HepG2 (cell line): ENCODE results near the gene CTRL. TPM values are rescaled to one million over a fixed set of nuclear protein-coding genes. Genes with fewer than 3 reads are reported as not detected.
A peak's percentile ranks its signal among the peaks of the same experiment; 100 is the strongest.

Experiments used
- AGO2 ChIP-seq: fragments of 200-400 bp; formaldehyde crosslinking; optimal IDR thresholded peaks from 2 replicates; pipeline ENCODE3; 2017; ENCODE audit warnings: mild to moderate bottlenecking, low read depth, low read length, moderate library complexity
- BORCS8-MEF2B ChIP-seq: sonication (generic); formaldehyde crosslinking; IDR thresholded peaks from 2 replicates; pipeline ENCODE4 v1.8.0; 2022; ENCODE audit warnings: mild to moderate bottlenecking, missing genetic modification reagents
- CHD4 ChIP-seq: fragments of 200-600 bp; sonication (generic); IDR thresholded peaks from 2 replicates; pipeline ENCODE4 v1.7.0; 2017; ENCODE audit warnings: mild to moderate bottlenecking, low read length, borderline replicate concordance
- FOSL2 ChIP-seq: sonication (generic); formaldehyde crosslinking; IDR thresholded peaks from 2 replicates; pipeline ENCODE4 v1.4.0; 2020; ENCODE audit warnings: missing genetic modification reagents
- GATAD1 ChIP-seq: IDR thresholded peaks from 2 replicates; pipeline ENCODE4 v1.6.1; 2016; ENCODE audit warnings: missing genetic modification reagents, missing compliant biosample characterization
- MAFK ChIP-seq, 2 experiments: IDR thresholded peaks in 1 of 2; conservative IDR thresholded peaks in 1 of 2; 2 replicates each; pipeline ENCODE4 v1.6.1; 2011; ENCODE audit warnings: improper control_type of control experiment in 2 of 2, low read length in 2 of 2
- MIXL1 ChIP-seq: IDR thresholded peaks from 2 replicates; pipeline ENCODE4 v1.6.1; 2016
- NFATC3 ChIP-seq: sonication (generic); formaldehyde crosslinking; IDR thresholded peaks from 2 replicates; pipeline ENCODE4 v1.5.1; 2020; ENCODE audit warnings: mild to moderate bottlenecking, missing genetic modification reagents
- RBM39 ChIP-seq: fragments of 200-400 bp; formaldehyde crosslinking; IDR thresholded peaks from one replicate; pipeline ENCODE4 v1.6.1; 2018; ENCODE audit warnings: antibody characterized with exemption, mild to moderate bottlenecking, low read depth, low read length; ENCODE audit not compliant: poor library complexity, severe bottlenecking
- TBL1XR1 ChIP-seq: fragments of 150-350 bp; IDR thresholded peaks from 2 replicates; pipeline ENCODE4 v1.6.1; 2014; ENCODE audit warnings: borderline replicate concordance, low read length; ENCODE audit not compliant: partially characterized antibody
- ZBTB3 ChIP-seq: sonication (generic); formaldehyde crosslinking; IDR thresholded peaks from 2 replicates; pipeline ENCODE4 v1.4.0; 2020; ENCODE audit warnings: low read depth, mild to moderate bottlenecking, moderate library complexity, missing genetic modification reagents, borderline replicate concordance
- ZNF138 ChIP-seq: sonication (generic); formaldehyde crosslinking; IDR thresholded peaks from 2 replicates; pipeline ENCODE4 v1.5.0; 2020; ENCODE audit warnings: mild to moderate bottlenecking, low read depth, missing genetic modification reagents
- ZNF205 ChIP-seq: IDR thresholded peaks from 2 replicates; pipeline ENCODE4 v1.6.1; 2018; ENCODE audit warnings: missing biosample characterization, missing genetic modification reagents
- ZNF567 ChIP-seq: sonication (generic); formaldehyde crosslinking; IDR thresholded peaks from 2 replicates; pipeline ENCODE4 v1.8.1; 2023; ENCODE audit warnings: mild to moderate bottlenecking, missing genetic modification reagents, borderline replicate concordance
- ZSCAN22 ChIP-seq: sonication (generic); formaldehyde crosslinking; IDR thresholded peaks from 2 replicates; pipeline ENCODE4 v1.4.0; 2020; ENCODE audit warnings: mild to moderate bottlenecking, missing genetic modification reagents
- polyA plus RNA-seq, 8 experiments: library from polyadenylated mRNA; depleted of rRNA in 3 of 8; stranded (reverse) in 7 of 8; unstranded in 1 of 8; fragments of >200 nt; fragmentation: Illumina TruSeq in 4 of 8; extraction: Trizol in 4 of 8; gene quantifications; 2 replicates each; pipeline versions ENCODE4 v1.2.1 to v1.2.3, GENCODE V29; 2011 to 2016; ENCODE audit warnings: low read depth in 4 of 8, missing spikeins in 1 of 8, mixed read lengths in 1 of 8; ENCODE audit not compliant: insufficient read depth in 1 of 8
- total RNA-seq, 5 experiments: library from RNA; depleted of rRNA; stranded (reverse); fragments of >200 nt; fragmentation: Illumina TruSeq; extraction: Trizol; gene quantifications; 2 replicates each; pipeline ENCODE4 v1.2.3, GENCODE V29; 2016; ENCODE audit warnings: low read depth in 1 of 5
- TF ChIP-seq, protein P1 (sequence below): sonication (generic); formaldehyde crosslinking; IDR thresholded peaks from 2 replicates; pipeline ENCODE4 v1.8.0; 2022; ENCODE audit warnings: mild to moderate bottlenecking, missing genetic modification reagents
- TF ChIP-seq, protein P2 (sequence below): IDR thresholded peaks from 2 replicates; pipeline ENCODE4 v1.6.1; 2012; ENCODE audit warnings: inconsistent platforms

CTRL gene
- total and polyA plus RNA-seq, 2 of the 13 experiments (the other 11 are each of a cell fraction or from before 2014, with no cell fraction given), result 1.9 to 2.7 TPM

DNA sequence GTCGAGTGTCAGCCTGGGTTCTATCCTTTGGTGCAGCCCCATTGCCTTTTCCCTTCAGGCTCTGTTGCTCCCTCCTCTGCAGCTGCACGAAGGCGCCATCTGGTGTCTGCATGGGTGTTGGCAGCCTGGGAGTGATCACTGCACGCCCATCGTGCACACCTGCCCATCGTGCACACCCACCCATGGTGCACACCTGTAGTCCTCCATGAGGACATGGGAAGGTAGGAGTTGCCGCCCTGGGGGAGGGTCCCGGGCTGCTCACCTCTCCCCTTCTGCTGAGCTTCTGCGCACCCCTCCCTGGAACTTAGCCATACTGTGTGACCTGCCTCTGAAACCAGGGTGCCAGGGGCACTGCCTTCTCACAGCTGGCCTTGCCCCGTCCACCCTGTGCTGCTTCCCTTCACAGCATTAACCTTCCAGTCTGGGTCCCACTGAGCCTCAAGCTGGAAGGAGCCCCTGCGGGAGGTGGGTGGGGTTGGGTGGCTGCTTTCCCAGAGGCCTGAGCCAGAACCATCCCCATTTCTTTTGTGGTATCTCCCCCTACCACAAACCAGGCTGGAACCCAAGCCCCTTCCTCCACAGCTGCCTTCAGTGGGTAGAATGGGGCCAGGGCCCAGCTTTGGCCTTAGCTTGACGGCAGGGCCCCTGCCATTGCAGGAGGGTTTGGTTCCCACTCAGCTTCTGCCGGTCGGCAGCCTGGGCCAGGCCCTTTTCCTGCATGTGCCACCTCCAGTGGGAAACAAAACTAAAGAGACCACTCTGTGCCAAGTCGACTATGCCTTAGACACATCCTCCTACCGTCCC lies 2.9 kb downstream of the CTRL start (continued):
- peak; percentile 47; the same call in 1 of the 2 replicates for TF ChIP-seq MIXL1 (CRISPR knock-in tag)
- TF ChIP-seq ZNF205 (CRISPR knock-in tag), result 0 out of 2 replicates have a peak, but pooled peaks have one; percentile 48
- TF ChIP-seq RBM39, result peak; percentile 80
- TF ChIP-seq ZBTB3 (CRISPR knock-in tag), result no peak
- TF ChIP-seq CHD4, result no peak
- TF ChIP-seq NFATC3 (CRISPR knock-in tag), result no peak
- TF ChIP-seq FOSL2 (CRISPR knock-in tag), result peak; percentile 33; the same call in 1 of the 2 replicates
- no peak for TF ChIP-seq ZNF567 (CRISPR knock-in tag)
- TF ChIP-seq GATAD1 (CRISPR knock-in tag), result 0 out of 2 replicates have a peak, but pooled peaks have one; percentile 50
- TF ChIP-seq ZSCAN22, result no peak
- peak; percentile 31 for TF ChIP-seq TBL1XR1
- TF ChIP-seq, protein P1, sequence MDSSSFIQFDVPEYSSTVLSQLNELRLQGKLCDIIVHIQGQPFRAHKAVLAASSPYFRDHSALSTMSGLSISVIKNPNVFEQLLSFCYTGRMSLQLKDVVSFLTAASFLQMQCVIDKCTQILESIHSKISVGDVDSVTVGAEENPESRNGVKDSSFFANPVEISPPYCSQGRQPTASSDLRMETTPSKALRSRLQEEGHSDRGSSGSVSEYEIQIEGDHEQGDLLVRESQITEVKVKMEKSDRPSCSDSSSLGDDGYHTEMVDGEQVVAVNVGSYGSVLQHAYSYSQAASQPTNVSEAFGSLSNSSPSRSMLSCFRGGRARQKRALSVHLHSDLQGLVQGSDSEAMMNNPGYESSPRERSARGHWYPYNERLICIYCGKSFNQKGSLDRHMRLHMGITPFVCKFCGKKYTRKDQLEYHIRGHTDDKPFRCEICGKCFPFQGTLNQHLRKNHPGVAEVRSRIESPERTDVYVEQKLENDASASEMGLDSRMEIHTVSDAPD (CRISPR knock-in tag), result no peak
- no peak for TF ChIP-seq ZNF138 (CRISPR knock-in tag)
- TF ChIP-seq, protein P2, sequence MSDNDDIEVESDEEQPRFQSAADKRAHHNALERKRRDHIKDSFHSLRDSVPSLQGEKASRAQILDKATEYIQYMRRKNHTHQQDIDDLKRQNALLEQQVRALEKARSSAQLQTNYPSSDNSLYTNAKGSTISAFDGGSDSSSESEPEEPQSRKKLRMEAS, result peak; percentile 37; the same call in 1 of the 2 replicates
- TF ChIP-seq MAFK (conservative IDR thresholded peaks at IDR 0.05 in 1 of 2, IDR thresholded peaks at IDR 0.05 in 1 of 2; ENCODE audit: low read length in 2 of 2), result 0 out of 4 replicates have a peak, but pooled peaks of 1 of the 2 experiments have one; percentile 7
- 0 out of 2 replicates have a peak, but pooled peaks have one; percentile 34 for TF ChIP-seq BORCS8-MEF2B (CRISPR knock-in tag)
- TF ChIP-seq AGO2, result peak; percentile 89
